NCI-H69 (cell line): ENCODE data around the gene ZFC3H1.
"Not testable (repeated sequence)": the region's sequence is repeated elsewhere in the genome, so short reads cannot be mapped to it uniquely, and the experiment has no call there.

Experiments
- DNase-seq: peaks from one replicate; lab custom pipeline; 2025; lab: John Stamatoyannopoulos, UW

The ZFC3H1 gene

GRCh38 chr12:71576496-71576895, 87.2 kb downstream of the ZFC3H1 start:
- peak; percentile 54 for DNase-seq

- not testable (repeated sequence) for DNase-seq
Measured at GRCh38 chr12:71569885-71570284, 93.8 kb downstream of the ZFC3H1 start.

DNA sequence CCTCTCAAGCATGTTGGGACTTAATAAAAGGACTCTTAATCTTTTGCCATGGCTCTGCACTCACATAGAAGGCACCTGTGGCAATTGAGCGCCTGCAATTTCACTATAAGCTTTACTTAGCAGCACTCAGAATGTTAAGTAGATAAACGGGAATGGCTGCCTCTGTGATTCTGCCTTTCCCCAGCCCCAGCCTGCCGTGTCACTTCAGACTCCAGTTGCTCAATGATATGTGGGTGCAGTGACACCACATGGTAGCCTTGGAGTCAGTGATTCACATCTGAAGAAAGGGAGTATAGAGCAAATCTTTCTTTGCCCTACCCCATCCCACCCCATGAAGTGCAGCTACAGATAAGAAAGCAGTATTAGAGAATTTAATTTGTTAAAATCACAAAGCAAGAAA, 96.1 kb downstream of the ZFC3H1 start:
- DNase-seq: no peak

- DNase-seq: no peak
Measured at GRCh38 chr12:71566655-71567054, 97.0 kb downstream of the ZFC3H1 start.

- DNase-seq: no peak
Measured at GRCh38 chr12:71565535-71565934, 98.1 kb downstream of the ZFC3H1 start.

- DNase-seq: peak; percentile 20
Measured at GRCh38 chr12:71562676-71563595, 100.7 kb downstream of the ZFC3H1 start.
